Measurements from ENCODE around the gene TBC1D24.
"Not testable (repeated sequence)": the region's sequence is repeated elsewhere in the genome, so short reads cannot be mapped to it uniquely, and the experiment has no call there.

The TBC1D24 gene

DNA sequence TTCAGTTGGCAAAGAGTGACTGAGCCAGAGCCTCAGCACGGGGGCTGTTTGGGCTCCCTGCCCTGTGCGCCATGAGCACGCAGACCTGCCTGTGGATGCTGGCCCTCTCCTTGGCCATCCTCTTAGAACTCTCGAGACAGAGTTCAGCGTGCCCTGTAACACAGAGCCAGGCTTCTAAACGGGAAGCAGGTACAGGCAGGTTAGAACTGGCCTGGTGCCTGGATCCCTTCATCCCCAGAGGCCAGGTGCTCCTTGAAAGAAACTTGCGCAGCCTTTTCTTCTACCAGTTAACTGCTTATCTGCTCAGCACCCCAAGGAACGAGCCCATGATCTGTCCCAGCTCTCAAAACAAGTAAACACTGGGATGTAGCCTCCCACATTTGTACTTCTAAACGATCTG is 38.8 kb upstream of the TBC1D24 start:
- no peak for DNase-seq (ENCODE audit: low read depth)
- H3K4me3 ChIP-seq (ENCODE audit: low read depth, low read length) = no peak overlapping the region
- TF ChIP-seq, protein P1, sequence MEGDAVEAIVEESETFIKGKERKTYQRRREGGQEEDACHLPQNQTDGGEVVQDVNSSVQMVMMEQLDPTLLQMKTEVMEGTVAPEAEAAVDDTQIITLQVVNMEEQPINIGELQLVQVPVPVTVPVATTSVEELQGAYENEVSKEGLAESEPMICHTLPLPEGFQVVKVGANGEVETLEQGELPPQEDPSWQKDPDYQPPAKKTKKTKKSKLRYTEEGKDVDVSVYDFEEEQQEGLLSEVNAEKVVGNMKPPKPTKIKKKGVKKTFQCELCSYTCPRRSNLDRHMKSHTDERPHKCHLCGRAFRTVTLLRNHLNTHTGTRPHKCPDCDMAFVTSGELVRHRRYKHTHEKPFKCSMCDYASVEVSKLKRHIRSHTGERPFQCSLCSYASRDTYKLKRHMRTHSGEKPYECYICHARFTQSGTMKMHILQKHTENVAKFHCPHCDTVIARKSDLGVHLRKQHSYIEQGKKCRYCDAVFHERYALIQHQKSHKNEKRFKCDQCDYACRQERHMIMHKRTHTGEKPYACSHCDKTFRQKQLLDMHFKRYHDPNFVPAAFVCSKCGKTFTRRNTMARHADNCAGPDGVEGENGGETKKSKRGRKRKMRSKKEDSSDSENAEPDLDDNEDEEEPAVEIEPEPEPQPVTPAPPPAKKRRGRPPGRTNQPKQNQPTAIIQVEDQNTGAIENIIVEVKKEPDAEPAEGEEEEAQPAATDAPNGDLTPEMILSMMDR (IDR thresholded peaks at IDR 0.05; ENCODE audit: low read depth, low read length) = no peak
- no peak for TF ChIP-seq POLR2A (IDR thresholded peaks at IDR 0.05; ENCODE audit: extremely low read depth, insufficient read length)

DNA sequence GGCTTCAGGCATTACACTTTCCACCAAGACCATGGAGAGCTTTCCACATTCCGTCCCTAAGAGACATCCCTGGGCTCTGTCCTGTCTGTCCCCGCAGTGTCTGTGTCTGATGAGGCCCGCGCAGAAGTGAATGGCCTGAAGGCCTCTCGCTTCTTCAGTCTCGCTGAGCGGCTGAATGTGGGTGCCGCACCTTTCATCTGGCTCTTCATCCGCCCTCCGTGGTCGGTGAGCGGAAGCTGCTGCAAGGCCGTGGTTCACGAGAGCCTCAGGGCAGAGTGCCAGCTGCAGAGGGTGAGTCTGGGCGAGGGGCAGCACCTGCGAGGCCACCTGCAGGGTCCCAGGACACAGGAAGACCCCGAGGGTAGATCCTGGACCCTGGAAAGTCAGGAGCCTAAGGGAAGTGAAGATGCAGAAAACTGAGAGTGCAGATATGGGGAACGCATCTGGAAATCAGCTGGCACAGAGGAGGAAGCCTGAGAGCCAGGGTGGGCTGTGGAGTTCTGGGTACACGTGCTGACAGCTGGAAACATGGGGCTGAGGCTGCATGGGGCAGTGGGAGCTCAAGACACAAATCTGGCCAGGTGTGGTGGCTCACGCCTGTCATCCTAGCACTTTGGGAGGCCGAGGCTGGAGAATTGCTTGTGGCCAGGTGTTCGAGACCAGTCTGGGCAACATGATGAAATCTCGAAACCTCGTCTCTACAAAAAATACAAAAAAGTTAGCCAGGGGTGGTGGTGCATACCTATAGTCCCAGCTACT is 37.7 kb upstream of the TBC1D24 start:
- no peak overlapping the region for H3K4me3 ChIP-seq (ENCODE audit: low read depth, low read length)
- no peak for DNase-seq (ENCODE audit: low read depth)
- TF ChIP-seq, protein P2, sequence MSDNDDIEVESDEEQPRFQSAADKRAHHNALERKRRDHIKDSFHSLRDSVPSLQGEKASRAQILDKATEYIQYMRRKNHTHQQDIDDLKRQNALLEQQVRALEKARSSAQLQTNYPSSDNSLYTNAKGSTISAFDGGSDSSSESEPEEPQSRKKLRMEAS (IDR thresholded peaks at IDR 0.05; ENCODE audit: low read depth, low read length) = no peak
- TF ChIP-seq POLR2A (IDR thresholded peaks at IDR 0.05; ENCODE audit: extremely low read depth, insufficient read length) (no peak), MYC (IDR thresholded peaks at IDR 0.05; ENCODE audit: low read depth, low read length) (no peak)
- TF ChIP-seq, protein P1 (IDR thresholded peaks at IDR 0.05; ENCODE audit: low read depth, low read length) = no peak

DNA sequence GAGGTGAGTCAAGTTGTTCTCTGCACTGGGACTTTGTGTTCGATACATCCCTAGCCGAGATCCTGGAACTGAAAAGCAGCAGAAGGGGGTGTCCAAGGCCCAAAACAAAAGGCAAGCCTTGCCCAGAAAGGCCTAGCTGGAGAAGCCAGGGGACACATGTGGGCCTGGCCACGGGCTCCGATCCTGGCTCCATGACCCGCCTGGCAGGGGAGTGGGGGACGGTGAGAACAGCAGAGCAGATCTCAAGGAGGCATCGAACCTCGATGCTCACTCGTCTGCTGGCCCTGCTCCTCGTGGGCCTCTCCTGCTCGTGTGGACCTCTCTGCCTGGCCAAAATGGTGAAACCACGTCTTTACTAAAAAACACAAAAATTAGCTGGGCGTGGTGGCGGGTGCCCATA is 36.8 kb upstream of the TBC1D24 start:
- DNase-seq (ENCODE audit: low read depth) = no peak
- no peak overlapping the region for H3K4me3 ChIP-seq (ENCODE audit: low read depth, low read length)
- TF ChIP-seq, protein P2 (IDR thresholded peaks at IDR 0.05; ENCODE audit: low read depth, low read length) = no peak
- TF ChIP-seq MYC (IDR thresholded peaks at IDR 0.05; ENCODE audit: low read depth, low read length) (no peak), POLR2A (IDR thresholded peaks at IDR 0.05; ENCODE audit: extremely low read depth, insufficient read length) (no peak)
- TF ChIP-seq, protein P1 (IDR thresholded peaks at IDR 0.05; ENCODE audit: low read depth, low read length) = no peak

DNA sequence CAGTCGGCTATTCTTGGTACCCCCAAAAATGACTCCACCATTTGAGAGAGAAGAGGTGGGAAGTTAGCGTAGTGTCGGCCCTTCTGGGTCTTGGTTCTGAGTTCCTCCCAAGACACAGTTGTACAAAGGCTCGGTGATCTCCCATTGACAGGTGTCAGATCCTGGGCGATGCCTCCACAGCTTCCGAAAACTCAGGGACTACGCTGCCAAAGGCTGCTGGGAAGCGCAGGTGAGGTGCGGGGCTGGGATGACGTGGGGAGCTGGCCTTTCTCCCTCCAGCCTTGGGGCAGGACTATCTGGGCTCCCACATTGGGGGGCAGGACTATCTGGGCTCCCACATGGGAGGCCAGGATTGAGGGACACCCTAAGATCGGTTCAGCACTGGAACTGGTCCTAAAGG is 35.3 kb upstream of the TBC1D24 start:
- no peak for DNase-seq (ENCODE audit: low read depth)
- TF ChIP-seq, protein P2 (IDR thresholded peaks at IDR 0.05; ENCODE audit: low read depth, low read length) = no peak
- TF ChIP-seq POLR2A (IDR thresholded peaks at IDR 0.05; ENCODE audit: extremely low read depth, insufficient read length) = no peak
- TF ChIP-seq MYC (IDR thresholded peaks at IDR 0.05; ENCODE audit: low read depth, low read length) = no peak
- TF ChIP-seq, protein P1 (IDR thresholded peaks at IDR 0.05; ENCODE audit: low read depth, low read length) = no peak
- H3K4me3 ChIP-seq (ENCODE audit: low read depth, low read length) = no peak overlapping the region

DNA sequence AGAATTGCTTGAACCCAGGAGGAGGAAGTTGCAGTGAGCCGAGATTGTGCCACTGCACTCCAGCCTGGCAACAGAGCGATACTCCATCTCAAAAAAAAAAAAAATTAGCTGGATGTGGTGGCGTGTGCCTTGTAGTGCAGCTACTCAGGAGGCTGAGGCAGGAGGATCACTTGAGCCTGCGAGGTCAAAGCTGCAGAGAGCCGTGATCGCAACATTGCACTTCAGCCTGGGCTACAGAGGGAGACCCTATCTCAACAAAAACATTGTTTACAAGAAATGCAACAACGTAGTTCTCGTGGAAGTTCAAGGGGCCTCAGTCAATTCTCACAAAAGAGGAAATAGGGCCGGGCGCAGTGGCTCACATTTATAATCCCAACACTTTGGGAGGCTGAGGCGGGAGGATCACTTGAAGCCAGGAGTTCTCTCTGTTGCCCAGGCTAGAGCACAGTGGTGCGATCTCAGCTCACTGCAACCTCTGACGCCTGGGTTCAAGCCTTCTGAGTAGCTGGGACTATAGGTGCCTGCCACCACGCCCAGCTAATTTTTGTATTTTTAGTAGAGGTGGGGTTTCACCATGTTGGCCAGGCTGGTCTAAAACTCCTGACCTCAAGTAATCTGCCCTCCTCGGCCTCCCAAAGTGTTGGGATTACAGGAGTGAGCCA is 33.7 kb upstream of the TBC1D24 start:
- DNase-seq (ENCODE audit: low read depth); H3K4me3 ChIP-seq (ENCODE audit: low read depth, low read length): not testable (repeated sequence)

DNA sequence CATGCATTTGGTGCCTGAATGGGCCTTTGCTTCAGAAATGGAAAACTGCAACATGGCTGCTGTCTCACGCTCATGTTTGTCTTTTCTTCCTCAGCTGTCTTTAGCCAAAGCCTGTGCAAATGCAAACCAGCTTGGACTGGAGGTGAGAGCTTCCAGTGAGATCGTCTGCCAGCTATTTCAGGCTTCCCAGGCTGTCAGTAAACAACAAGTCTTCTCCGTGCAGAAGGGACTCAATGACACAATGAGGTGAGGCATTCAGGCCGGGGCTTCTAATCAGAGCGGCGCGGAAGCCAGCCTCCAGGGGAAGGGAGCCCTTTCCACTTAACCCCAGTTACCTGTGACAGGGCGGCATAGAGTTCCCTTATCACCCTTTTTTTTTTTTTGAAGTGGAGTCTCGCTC is 31.4 kb upstream of the TBC1D24 start:
- no peak overlapping the region for H3K4me3 ChIP-seq (ENCODE audit: low read depth, low read length)
- TF ChIP-seq, protein P1 (IDR thresholded peaks at IDR 0.05; ENCODE audit: low read depth, low read length) = no peak
- TF ChIP-seq, protein P2 (IDR thresholded peaks at IDR 0.05; ENCODE audit: low read depth, low read length) = no peak
- TF ChIP-seq POLR2A (IDR thresholded peaks at IDR 0.05; ENCODE audit: extremely low read depth, insufficient read length) = no peak
- no peak for TF ChIP-seq MYC (IDR thresholded peaks at IDR 0.05; ENCODE audit: low read depth, low read length)
- no peak for DNase-seq (ENCODE audit: low read depth)
